GM12891 (cell line): ENCODE results near the gene MRPL38.
"Not testable (repeated sequence)": the region's sequence is repeated elsewhere in the genome, so short reads cannot be mapped to it uniquely, and the experiment has no call there.

Source experiments
- PAX5 ChIP-seq: IDR thresholded peaks from 2 replicates; pipeline ENCODE4 v1.6.1; 2011; ENCODE audit warnings: low read length, moderate library complexity, mild to moderate bottlenecking; ENCODE audit not compliant: insufficient read depth, severe bottlenecking
- POLR2A ChIP-seq: IDR thresholded peaks from 2 replicates; pipeline ENCODE4 v1.6.1; 2011; ENCODE audit warnings: low read depth, low read length, control low read depth
- POLR2AphosphoS5 ChIP-seq: IDR thresholded peaks from 2 replicates; pipeline ENCODE4 v1.6.1; 2011; ENCODE audit warnings: low read depth, low read length, control low read depth
- POU2F2 ChIP-seq: IDR thresholded peaks from 2 replicates; pipeline ENCODE4 v1.6.1; 2011; ENCODE audit warnings: low read depth, mild to moderate bottlenecking, control low read depth, low read length, moderate library complexity
- SPI1 ChIP-seq: IDR thresholded peaks from 2 replicates; pipeline ENCODE4 v1.6.1; 2011; ENCODE audit warnings: low read depth, low read length, control low read depth
- TAF1 ChIP-seq: IDR thresholded peaks from 2 replicates; pipeline ENCODE4 v1.6.1; 2011; ENCODE audit warnings: low read depth, low read length, control low read depth

DNA sequence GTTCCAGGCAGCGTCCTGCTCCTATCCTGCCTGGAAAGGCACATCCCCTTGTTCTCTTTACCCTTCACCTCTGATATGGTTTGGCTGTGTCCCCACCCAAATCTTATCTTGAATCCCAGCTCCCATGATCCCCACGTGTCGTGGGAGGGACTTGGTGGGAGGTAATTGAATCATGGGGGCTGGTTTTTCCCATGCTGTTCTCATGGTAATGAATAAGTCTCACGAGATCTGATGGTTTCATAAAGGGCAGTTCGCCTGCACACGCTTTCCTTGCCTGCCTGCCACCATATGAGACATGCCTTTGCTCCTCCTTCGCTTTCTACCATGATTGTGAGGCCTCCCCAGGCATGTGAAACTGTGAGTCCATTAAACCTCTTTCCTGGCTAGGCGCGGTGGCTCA lies 18.8 kb downstream of the MRPL38 start:
- not testable (repeated sequence) for TF ChIP-seq POLR2A, POLR2AphosphoS5, TAF1, PAX5, SPI1, POU2F2
